Endodermal cell (in vitro differentiated cells): ENCODE results near the gene PHF12. TPM values are rescaled to one million over a fixed set of nuclear protein-coding genes. Genes with fewer than 3 reads are reported as not detected.

Experiments
- DNase-seq: peaks from one replicate; pipeline ENCODE4 v3.0.0-alpha.2; 2017
- H3K27ac ChIP-seq: 2 replicates; pipeline ENCODE4 v1.5.1; 2013; ENCODE audit warnings: mild to moderate bottlenecking, low read depth, low read length, moderate library complexity
- H3K27me3 ChIP-seq: 2 replicates; pipeline ENCODE4 v1.6.1; 2013; ENCODE audit warnings: mild to moderate bottlenecking, low read length, moderate library complexity; ENCODE audit not compliant: insufficient read depth, control insufficient read depth, poor library complexity, severe bottlenecking
- H3K36me3 ChIP-seq: 2 replicates; pipeline ENCODE4 v1.7.0; 2013; ENCODE audit warnings: mild to moderate bottlenecking, low read length, moderate library complexity; ENCODE audit not compliant: control insufficient read depth, insufficient read depth
- H3K4me1 ChIP-seq: one replicate; pipeline ENCODE4 v1.7.0; 2013; ENCODE audit warnings: low read length; ENCODE audit not compliant: control insufficient read depth, insufficient read depth
- H3K4me3 ChIP-seq: 2 replicates; pipeline ENCODE4 v1.5.1; 2013; ENCODE audit warnings: mild to moderate bottlenecking, low read length, moderate library complexity
- H3K9ac ChIP-seq: 2 replicates; pipeline ENCODE4 v1.6.1; 2013; ENCODE audit warnings: mild to moderate bottlenecking, low read length, moderate library complexity; ENCODE audit not compliant: poor library complexity, severe bottlenecking; ENCODE audit errors: extremely low read depth
- H3K9me3 ChIP-seq: 2 replicates; pipeline ENCODE4 v1.6.1; 2013; ENCODE audit warnings: mild to moderate bottlenecking, low read length, moderate library complexity; ENCODE audit not compliant: control insufficient read depth
- H3K27ac Mint-ChIP-seq: 2 replicates; pipeline ENCODE4 v1.8.0; 2020; ENCODE audit warnings: mixed read lengths
- H3K27me3 Mint-ChIP-seq: 2 replicates; pipeline ENCODE4 v1.8.0; 2021; ENCODE audit warnings: mild to moderate bottlenecking, mixed read lengths; ENCODE audit not compliant: insufficient read depth
- H3K36me3 Mint-ChIP-seq: 2 replicates; pipeline ENCODE4 v1.8.0; 2020; ENCODE audit warnings: low read depth, mixed read lengths
- H3K4me1 Mint-ChIP-seq: 2 replicates; pipeline ENCODE4 v1.8.0; 2020; ENCODE audit warnings: mixed read lengths
- H3K4me3 Mint-ChIP-seq: 2 replicates; pipeline ENCODE4 v1.8.0; 2020; ENCODE audit warnings: mild to moderate bottlenecking, moderate library complexity, mixed read lengths
- H3K9me3 Mint-ChIP-seq: 2 replicates; pipeline ENCODE4 v1.8.0; 2020; ENCODE audit warnings: mild to moderate bottlenecking, mixed read lengths
- CTCF ChIP-seq: fragments of 200-600 bp; sonication (generic); conservative IDR thresholded peaks from 2 replicates; pipeline ENCODE4 v1.5.0; 2021; ENCODE audit warnings: antibody characterized with exemption, mild to moderate bottlenecking
- WGBS, 2 experiments: methylation state at CpG; one replicate each; pipeline versions ENCODE4 v1.1.5 to v1.1.7; 2013; ENCODE audit warnings: missing lambda C conversion rate in 2 of 2, mixed read lengths in 1 of 2; ENCODE audit not compliant: insufficient coverage in 1 of 2, insufficient read length in 1 of 2; 5-methylcytosine and 5-hydroxymethylcytosine counted together
- total RNA-seq, 2 donors: library from RNA; stranded (reverse); fragmentation: NEBNext Ultra II Directional in 1 of 2; extraction: Animal tissue kit (Norgen Biotek cat#: 25700) in 1 of 2; gene quantifications; 2 replicates in 1 of 2; 3 replicates in 1 of 2; pipeline ENCODE4 v1.2.1, GENCODE V29; 2021

PHF12 gene
- total RNA-seq, 2 donors from 2014 or later = 60.0 to 61.0 TPM

GRCh38 chr17:28875848-28876550 is 75.3 kb downstream of the PHF12 start:
- peaks cover 3% of the 10 kb centered on the region for H3K4me1 ChIP-seq
- no peak for DNase-seq
- no peak for TF ChIP-seq CTCF
- Mint-ChIP-seq H3K36me3 (peaks cover 27% of the 10 kb centered on the region), H3K27ac (no peak overlapping the region), H3K4me3 (no peak overlapping the region), H3K4me1 (peaks cover 17% of the 10 kb centered on the region), H3K9me3 (peaks cover 8% of the 10 kb centered on the region), H3K27me3 (no peaks in the 10 kb centered on the region)
- no peak overlapping the region for H3K4me3 ChIP-seq
- peaks cover 31% of the 10 kb centered on the region for H3K36me3 ChIP-seq
- no peaks in the 10 kb centered on the region for H3K27me3 ChIP-seq
- 72 to 100% methylated on average over 1 of the region's 1 CpG for WGBS, 2 experiments
- peaks cover 4% of the 10 kb centered on the region for H3K9me3 ChIP-seq
- H3K27ac ChIP-seq = no peak overlapping the region
- H3K9ac ChIP-seq = no peak overlapping the region

- H3K36me3 Mint-ChIP-seq = peaks cover 16% of the 10 kb centered on the region
- Histone ChIP-seq H3K27me3 (no peaks in the 10 kb centered on the region), H3K36me3 (peaks cover 18% of the 10 kb centered on the region), H3K4me3 (no peak overlapping the region), H3K4me1 (peaks cover 3% of the 10 kb centered on the region), H3K9ac (no peak overlapping the region), H3K27ac (no peak overlapping the region), H3K9me3 (peaks cover 4% of the 10 kb centered on the region)
- no peak overlapping the region for H3K4me3 Mint-ChIP-seq
- DNase-seq = no peak
- H3K9me3 Mint-ChIP-seq = peaks cover 8% of the 10 kb centered on the region
- TF ChIP-seq CTCF = no peak
- H3K27ac Mint-ChIP-seq = no peak overlapping the region
- peaks cover 18% of the 10 kb centered on the region for H3K4me1 Mint-ChIP-seq
- H3K27me3 Mint-ChIP-seq = no peaks in the 10 kb centered on the region
- 95 to 100% methylated on average over 2 to 3 of the region's 3 CpGs for WGBS, 2 experiments
These were observed 76.6 kb downstream of the PHF12 start for GRCh38 chr17:28874750-28875149.

GRCh38 chr17:28873839-28874238 is 77.5 kb downstream of the PHF12 start:
- TF ChIP-seq CTCF = no peak
- Histone ChIP-seq H3K36me3 (peaks cover 10% of the 10 kb centered on the region), H3K9me3 (peaks cover 4% of the 10 kb centered on the region), H3K27ac (no peak overlapping the region), H3K4me1 (peaks cover 3% of the 10 kb centered on the region), H3K27me3 (no peaks in the 10 kb centered on the region), H3K4me3 (no peak overlapping the region), H3K9ac (no peak overlapping the region)
- Mint-ChIP-seq H3K4me3 (no peak overlapping the region), H3K9me3 (peaks cover 8% of the 10 kb centered on the region), H3K27me3 (no peaks in the 10 kb centered on the region), H3K36me3 (peaks cover 14% of the 10 kb centered on the region), H3K4me1 (peaks cover 16% of the 10 kb centered on the region), H3K27ac (no peak overlapping the region)
- no peak for DNase-seq
- 93 to 96% methylated on average over 3 to 5 of the region's 7 CpGs for WGBS, 2 experiments
